ENCODE results near the gene PSMC3.

DNA sequence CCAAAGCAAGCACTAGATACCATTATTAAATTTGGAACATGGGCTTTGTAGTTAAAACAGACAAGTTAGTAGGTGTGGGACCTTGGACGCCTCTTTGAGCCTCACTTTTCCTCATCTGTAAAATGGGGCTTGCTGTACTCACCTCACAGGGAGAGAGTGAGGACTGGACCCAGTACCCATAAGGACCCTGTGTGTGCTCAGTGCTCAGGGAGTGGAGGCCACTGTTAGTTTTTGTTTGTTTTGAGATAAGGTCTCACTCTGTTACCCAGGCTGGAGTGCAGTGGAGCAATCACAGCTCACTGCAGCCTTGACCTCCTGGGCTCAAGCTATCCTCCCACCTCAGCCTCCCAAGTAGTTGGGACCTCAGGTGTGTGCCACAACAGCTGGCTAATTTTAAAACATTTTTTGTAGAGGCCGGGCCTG, 13.8 kb upstream of the PSMC3 start:
- TF ChIP-seq, protein P1, sequence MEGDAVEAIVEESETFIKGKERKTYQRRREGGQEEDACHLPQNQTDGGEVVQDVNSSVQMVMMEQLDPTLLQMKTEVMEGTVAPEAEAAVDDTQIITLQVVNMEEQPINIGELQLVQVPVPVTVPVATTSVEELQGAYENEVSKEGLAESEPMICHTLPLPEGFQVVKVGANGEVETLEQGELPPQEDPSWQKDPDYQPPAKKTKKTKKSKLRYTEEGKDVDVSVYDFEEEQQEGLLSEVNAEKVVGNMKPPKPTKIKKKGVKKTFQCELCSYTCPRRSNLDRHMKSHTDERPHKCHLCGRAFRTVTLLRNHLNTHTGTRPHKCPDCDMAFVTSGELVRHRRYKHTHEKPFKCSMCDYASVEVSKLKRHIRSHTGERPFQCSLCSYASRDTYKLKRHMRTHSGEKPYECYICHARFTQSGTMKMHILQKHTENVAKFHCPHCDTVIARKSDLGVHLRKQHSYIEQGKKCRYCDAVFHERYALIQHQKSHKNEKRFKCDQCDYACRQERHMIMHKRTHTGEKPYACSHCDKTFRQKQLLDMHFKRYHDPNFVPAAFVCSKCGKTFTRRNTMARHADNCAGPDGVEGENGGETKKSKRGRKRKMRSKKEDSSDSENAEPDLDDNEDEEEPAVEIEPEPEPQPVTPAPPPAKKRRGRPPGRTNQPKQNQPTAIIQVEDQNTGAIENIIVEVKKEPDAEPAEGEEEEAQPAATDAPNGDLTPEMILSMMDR (IDR thresholded peaks at IDR 0.05), result no peak
- TF ChIP-seq POLR2A (IDR thresholded peaks at IDR 0.05), result no peak
